GM03348 (cell line): ENCODE results near the gene SERTM2.
"Not testable (repeated sequence)": the region's sequence is repeated elsewhere in the genome, so short reads cannot be mapped to it uniquely, and the experiment has no call there.

Experiments
- DNase-seq: peaks from one replicate; pipeline ENCODE4 v3.0.0; 2012; ENCODE audit warnings: low spot score

SERTM2 gene

GRCh38 chrX:111511477-111511876, at the start of gene SERTM2:
SERTM2 (plus strand) TSS chrX:111511645; CDS start chrX:111518858, 7,213 bp downstream.
- no peak for DNase-seq

GRCh38 chrX:111465669-111466068, 45.8 kb upstream of the SERTM2 start:
- no peak for DNase-seq

GRCh38 chrX:111467896-111468295, 43.5 kb upstream of the SERTM2 start:
- no peak for DNase-seq

- no peak for DNase-seq
Measured at GRCh38 chrX:111470681-111471403, 40.6 kb upstream of the SERTM2 start.

GRCh38 chrX:111481896-111482295, 29.5 kb upstream of the SERTM2 start:
- no peak for DNase-seq

GRCh38 chrX:111483135-111483534, 28.3 kb upstream of the SERTM2 start:
- DNase-seq = no peak

GRCh38 chrX:111483881-111484280, 27.6 kb upstream of the SERTM2 start:
- DNase-seq = no peak

- no peak for DNase-seq
Measured at GRCh38 chrX:111490688-111491087, 20.8 kb upstream of the SERTM2 start.

- no peak for DNase-seq
Measured at GRCh38 chrX:111492085-111492484, 19.4 kb upstream of the SERTM2 start.

- DNase-seq = no peak
Measured at GRCh38 chrX:111498538-111499103, 12.8 kb upstream of the SERTM2 start.

GRCh38 chrX:111503485-111503993, 7.9 kb upstream of the SERTM2 start:
- no peak for DNase-seq

- DNase-seq = no peak
Measured at GRCh38 chrX:111504941-111505340, 6.5 kb upstream of the SERTM2 start.

- no peak for DNase-seq
Measured at GRCh38 chrX:111505783-111506182, 5.7 kb upstream of the SERTM2 start.

- no peak for DNase-seq
Measured at GRCh38 chrX:111506826-111507225, 4.6 kb upstream of the SERTM2 start.

- no peak for DNase-seq
Measured at GRCh38 chrX:111507933-111508332, 3.5 kb upstream of the SERTM2 start.

GRCh38 chrX:111515298-111515697, 3.9 kb downstream of the SERTM2 start:
- no peak for DNase-seq

GRCh38 chrX:111518667-111519066, 7.2 kb downstream of the SERTM2 start:
- DNase-seq = no peak

GRCh38 chrX:111519215-111519614, 7.8 kb downstream of the SERTM2 start:
- DNase-seq = no peak

- no peak for DNase-seq
Measured at GRCh38 chrX:111520506-111520905, 9.1 kb downstream of the SERTM2 start.

- no peak for DNase-seq
Measured at GRCh38 chrX:111521169-111521568, 9.7 kb downstream of the SERTM2 start.

- DNase-seq = no peak
Measured at GRCh38 chrX:111543212-111543741, 31.8 kb downstream of the SERTM2 start.

GRCh38 chrX:111549235-111549634, 37.8 kb downstream of the SERTM2 start:
- DNase-seq = not testable (repeated sequence)

GRCh38 chrX:111555406-111555958, 44.0 kb downstream of the SERTM2 start:
- no peak for DNase-seq
